Hepatocyte (in vitro differentiated cells): Measurements from ENCODE around the gene DPM1.

Experiments
- CTCF ChIP-seq: fragments of 200-600 bp; sonication (generic); IDR thresholded peaks from 2 replicates; pipeline ENCODE4 v1.5.1; 2016; ENCODE audit warnings: antibody characterized with exemption, mild to moderate bottlenecking; ENCODE audit not compliant: poor library complexity
- EZH2 ChIP-seq: fragments of 200-600 bp; sonication (generic); IDR thresholded peaks from 2 replicates; pipeline ENCODE4 v1.6.1; 2016; ENCODE audit warnings: antibody characterized with exemption, mild to moderate bottlenecking, borderline replicate concordance

GRCh38 chr20:50891138-50891537 is 67.2 kb downstream of the DPM1 start:
- no peak for TF ChIP-seq EZH2
- no peak for TF ChIP-seq CTCF
